Right cardiac atrium (tissue), 5 donors: ENCODE data around the gene GLI3. TPM values are rescaled to one million over a fixed set of nuclear protein-coding genes. Genes with fewer than 3 reads are reported as not detected.

ENCODE experiments used
- ATAC-seq, 2 donors: fragments of 200-7000 bp; cut with Tn5 transposase; one replicate each; pipeline versions ENCODE4 v1.8.0 to v1.9.1; 2020; ENCODE audit warnings: moderate library complexity in 2 of 2, mild to moderate bottlenecking in 1 of 2
- DNase-seq, 3 donors: peaks; one replicate each; pipeline ENCODE4 v3.0.0-alpha.2; 2020
- H3K27ac ChIP-seq: one replicate; pipeline ENCODE4 v1.5.1; 2013; ENCODE audit warnings: mild to moderate bottlenecking, low read length, control low read depth, moderate library complexity
- H3K27me3 ChIP-seq: one replicate; pipeline ENCODE4 v1.6.1; 2013; ENCODE audit not compliant: control insufficient read depth, insufficient read depth
- H3K4me1 ChIP-seq: one replicate; pipeline ENCODE4 v1.6.1; 2013; ENCODE audit warnings: low read length; ENCODE audit not compliant: control insufficient read depth, insufficient read depth
- H3K4me3 ChIP-seq: one replicate; pipeline ENCODE4 v1.5.1; 2013; ENCODE audit warnings: low read length, control low read depth
- H3K9me3 ChIP-seq: one replicate; pipeline ENCODE4 v1.6.1; 2013; ENCODE audit warnings: low read length; ENCODE audit not compliant: control insufficient read depth
- WGBS: extraction: QIAGEN DNeasy Blood & Tissue Kit; methylation state at CpG from one replicate; pipeline ENCODE4 v1.1.7; 2013; 5-methylcytosine and 5-hydroxymethylcytosine counted together
- intact Hi-C, 4 donors: fragments of 100-400 bp; cut with DNase I; formaldehyde crosslinking; loops; one replicate each; pipeline versions ENCODE4 v1.11.0 to v1.14.0; 2022 to 2023
- polyA plus RNA-seq: library from polyadenylated mRNA; stranded (reverse); fragments of 200-250 nt; gene quantifications from one replicate; pipeline ENCODE4 v1.2.3, GENCODE V29; 2013
- total RNA-seq, 4 donors: library from RNA; stranded (reverse); fragmentation: NEBNext Ultra II Directional; extraction: Animal tissue kit (Norgen Biotek cat#: 25700); gene quantifications; one replicate each; pipeline ENCODE4 v1.2.1, GENCODE V29; 2021
- donor health status: healthy with polysubstance abuse.
- donor health status: DM: no; HTN: yes; CAD: no.
- donor health status: DM: no; HTN: no; CAD: no.
- donor health status: DM: no; HTN: yes; CAD: no; lungs with severe emphysema.
- donor health status: DM: yes; HTN: yes; CAD: no.

The GLI3 gene
- total and polyA plus RNA-seq, 5 donors = 0.50 to 3.5 (median 2.5) TPM

GRCh38 chr7:42174391-42174912, 62.6 kb downstream of the GLI3 start:
- 83% methylated on average over 20 of the region's 20 CpGs for WGBS
- intact Hi-C loops = no loop called here
- Histone ChIP-seq H3K9me3 (no peaks in the 10 kb centered on the region), H3K4me3 (no peak overlapping the region), H3K27ac (no peak overlapping the region), H3K4me1 (no peaks in the 10 kb centered on the region), H3K27me3 (no peaks in the 10 kb centered on the region)
- ATAC-seq = no peak
- no peak for DNase-seq

DNA sequence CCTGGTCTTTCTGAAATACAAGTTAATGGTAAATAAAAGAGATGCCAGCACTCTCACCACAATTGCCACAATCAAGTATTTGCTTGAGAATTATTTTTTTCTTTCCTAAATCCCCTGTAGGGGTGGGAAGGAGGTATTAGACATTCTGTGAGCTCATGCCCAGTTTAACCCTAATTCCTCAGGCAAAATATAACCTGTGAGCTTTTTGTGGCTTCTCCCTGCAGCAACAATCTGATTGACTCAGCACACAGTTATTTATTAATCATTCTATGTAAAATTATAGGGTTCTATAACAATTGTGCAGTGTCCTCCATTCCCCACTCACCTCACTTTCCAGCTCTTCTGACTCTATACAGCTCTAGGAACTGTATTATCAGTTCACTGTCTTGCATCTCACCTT, 66.3 kb downstream of the GLI3 start:
- H3K4me1 ChIP-seq = no peaks in the 10 kb centered on the region
- ATAC-seq (no peak), DNase-seq (no peak)
- no peak overlapping the region for H3K4me3 ChIP-seq
- no peaks in the 10 kb centered on the region for H3K27me3 ChIP-seq
- intact Hi-C loops = no loop called here
- no peak overlapping the region for H3K27ac ChIP-seq
- H3K9me3 ChIP-seq = no peaks in the 10 kb centered on the region

DNA sequence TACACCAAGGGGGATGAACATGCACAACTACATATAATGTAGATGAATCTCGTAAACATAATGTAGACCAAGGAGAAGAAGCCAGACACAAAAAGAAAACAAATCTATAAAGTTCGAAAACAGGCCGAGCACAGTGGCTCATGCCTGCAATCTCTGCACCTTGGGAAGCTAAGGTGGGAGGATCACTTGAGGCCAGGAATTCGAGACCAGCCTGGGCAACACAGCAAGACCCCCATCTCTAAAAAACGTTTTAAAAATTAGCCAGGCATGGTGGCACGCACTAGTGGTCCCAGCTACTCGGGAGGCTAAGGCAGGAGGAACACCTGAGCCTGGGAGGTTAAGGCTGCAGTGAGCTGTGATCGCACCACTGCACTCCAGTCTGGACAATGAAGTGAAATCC, 68.5 kb downstream of the GLI3 start:
- no peaks in the 10 kb centered on the region for H3K27me3 ChIP-seq
- H3K4me3 ChIP-seq = no peak overlapping the region
- no peaks in the 10 kb centered on the region for H3K4me1 ChIP-seq
- no peak overlapping the region for H3K27ac ChIP-seq
- DNase-seq (no peak), ATAC-seq (no peak)
- intact Hi-C loops = no loop called here
- 90% methylated on average over 8 of the region's 8 CpGs for WGBS
- no peaks in the 10 kb centered on the region for H3K9me3 ChIP-seq

- H3K4me3 ChIP-seq = no peak overlapping the region
- no peak overlapping the region for H3K27ac ChIP-seq
- intact Hi-C loops = no loop called here
- DNase-seq (no peak), ATAC-seq (no peak)
- H3K4me1 ChIP-seq = no peaks in the 10 kb centered on the region
- no peaks in the 10 kb centered on the region for H3K27me3 ChIP-seq
- no peaks in the 10 kb centered on the region for H3K9me3 ChIP-seq
These were observed 69.3 kb downstream of the GLI3 start for GRCh38 chr7:42167631-42168236.

DNA sequence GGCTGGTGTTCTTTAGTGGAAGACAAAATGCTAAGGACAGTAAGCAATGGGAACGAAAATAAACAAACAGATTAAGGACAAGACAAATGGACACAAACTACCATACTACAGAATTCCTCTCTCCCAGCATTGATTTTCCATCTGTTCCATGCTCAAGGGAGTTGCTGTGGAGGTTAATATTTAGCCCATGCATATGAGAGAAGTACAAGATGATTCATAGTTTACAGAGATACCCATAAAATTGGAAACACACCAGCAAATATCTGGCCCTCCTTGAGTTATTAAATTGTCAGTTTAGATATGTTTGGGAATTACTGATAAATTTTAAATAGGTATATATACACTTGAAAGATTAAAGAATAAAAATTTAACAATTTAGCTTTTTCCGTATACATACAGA, 69.8 kb downstream of the GLI3 start:
- DNase-seq (no peak), ATAC-seq (no peak)
- no peaks in the 10 kb centered on the region for H3K27me3 ChIP-seq
- intact Hi-C loops = no loop called here
- 90% methylated on average over 2 of the region's 2 CpGs for WGBS
- no peak overlapping the region for H3K4me3 ChIP-seq
- no peaks in the 10 kb centered on the region for H3K9me3 ChIP-seq
- no peaks in the 10 kb centered on the region for H3K4me1 ChIP-seq
- H3K27ac ChIP-seq = no peak overlapping the region

DNA sequence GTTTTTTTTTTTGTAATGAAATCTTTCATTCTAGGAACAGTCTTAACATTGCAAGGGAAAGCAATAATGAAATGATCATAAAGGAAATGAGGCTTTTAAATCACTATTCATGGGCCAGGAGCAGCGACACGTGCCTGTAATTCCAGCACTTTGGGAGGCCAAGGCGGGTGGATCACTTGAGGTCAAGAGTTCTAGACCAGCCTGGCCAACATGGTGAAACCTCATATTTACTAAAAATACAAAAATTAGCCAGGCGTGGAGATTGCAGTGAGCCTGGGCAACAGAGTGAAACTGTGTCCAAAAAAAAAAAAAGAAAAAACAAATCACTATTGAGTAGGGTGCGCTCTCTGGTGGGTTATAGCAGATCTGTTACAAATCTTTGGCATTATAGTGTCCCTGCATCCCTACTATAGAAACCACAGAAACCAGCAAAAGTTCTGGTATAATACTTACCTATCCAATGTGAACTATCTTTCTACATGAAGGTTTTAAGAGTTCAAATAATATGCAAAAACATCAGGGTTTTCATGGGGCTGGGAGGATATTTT, 72.1 kb downstream of the GLI3 start:
- WGBS = 96% methylated on average over 5 of the region's 5 CpGs
- no peak overlapping the region for H3K27ac ChIP-seq
- no peaks in the 10 kb centered on the region for H3K27me3 ChIP-seq
- DNase-seq (no peak), ATAC-seq (no peak)
- H3K4me1 ChIP-seq = no peaks in the 10 kb centered on the region
- H3K9me3 ChIP-seq = no peaks in the 10 kb centered on the region
- intact Hi-C loops = no loop called here
- no peak overlapping the region for H3K4me3 ChIP-seq

DNA sequence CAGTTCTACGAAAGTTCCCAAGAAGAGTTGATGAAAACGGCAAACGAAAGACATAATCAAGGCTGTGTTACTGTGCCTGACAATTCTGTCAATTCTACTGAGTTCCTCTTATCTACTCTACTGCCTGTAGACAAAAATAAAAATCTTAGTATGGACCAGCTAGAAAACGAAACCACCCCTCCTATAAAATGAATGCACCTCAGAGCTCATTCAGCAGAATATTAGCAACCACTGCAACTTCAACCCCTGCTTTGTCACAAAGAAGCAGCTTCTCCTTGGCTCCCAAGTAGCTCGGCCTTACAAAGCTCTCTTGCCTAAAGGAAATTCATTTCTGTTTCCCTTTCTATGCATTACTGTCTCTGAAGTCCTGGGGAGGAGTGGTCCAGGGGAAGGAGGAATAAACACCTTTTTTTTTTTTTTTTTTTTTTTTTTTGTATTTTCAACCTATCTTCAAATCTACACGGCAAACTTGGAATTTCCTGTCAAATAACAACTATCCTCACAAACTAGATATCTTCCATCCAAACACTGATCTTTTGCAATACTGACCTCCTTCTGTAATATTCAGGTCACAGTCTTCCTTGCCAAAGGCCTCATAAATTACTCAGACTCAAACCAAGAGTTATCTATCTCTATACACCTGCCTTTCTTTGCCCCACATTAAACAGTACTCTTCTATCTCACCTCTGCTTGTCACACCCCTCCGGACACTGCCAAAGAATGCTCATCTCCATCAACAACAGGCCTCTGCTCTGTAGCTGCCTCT, 74.3 kb downstream of the GLI3 start:
- H3K27me3 ChIP-seq = no peaks in the 10 kb centered on the region
- ATAC-seq (no peak), DNase-seq (no peak)
- intact Hi-C loops = no loop called here
- H3K4me3 ChIP-seq = no peak overlapping the region
- H3K9me3 ChIP-seq = no peaks in the 10 kb centered on the region
- no peak overlapping the region for H3K27ac ChIP-seq
- 63% methylated on average over 7 of the region's 7 CpGs for WGBS
- no peaks in the 10 kb centered on the region for H3K4me1 ChIP-seq

DNA sequence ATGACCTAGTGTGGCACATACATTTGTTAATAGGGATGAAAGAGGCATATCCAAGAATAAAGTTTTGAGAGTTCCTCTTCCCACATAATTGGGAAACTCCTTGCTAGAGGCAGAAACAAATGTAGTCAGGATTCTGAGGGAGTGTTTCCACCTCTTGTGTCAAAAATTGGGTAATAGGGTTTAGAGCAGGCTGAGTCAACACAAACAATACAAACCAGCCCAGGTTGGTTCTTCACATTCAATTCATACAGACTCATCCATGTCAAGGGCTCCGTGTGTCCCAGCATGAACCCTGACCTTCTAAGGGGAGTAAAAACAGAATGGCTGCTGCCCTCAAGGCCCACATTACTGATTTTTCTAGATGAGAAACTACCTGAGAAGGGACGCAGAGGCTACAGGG, 75.3 kb downstream of the GLI3 start:
- 93% methylated on average over 2 of the region's 2 CpGs for WGBS
- Histone ChIP-seq H3K4me3 (no peak overlapping the region), H3K4me1 (no peaks in the 10 kb centered on the region), H3K9me3 (no peaks in the 10 kb centered on the region), H3K27me3 (no peaks in the 10 kb centered on the region), H3K27ac (no peak overlapping the region)
- intact Hi-C loops = no loop called here
- no peak for DNase-seq
- no peak for ATAC-seq

DNA sequence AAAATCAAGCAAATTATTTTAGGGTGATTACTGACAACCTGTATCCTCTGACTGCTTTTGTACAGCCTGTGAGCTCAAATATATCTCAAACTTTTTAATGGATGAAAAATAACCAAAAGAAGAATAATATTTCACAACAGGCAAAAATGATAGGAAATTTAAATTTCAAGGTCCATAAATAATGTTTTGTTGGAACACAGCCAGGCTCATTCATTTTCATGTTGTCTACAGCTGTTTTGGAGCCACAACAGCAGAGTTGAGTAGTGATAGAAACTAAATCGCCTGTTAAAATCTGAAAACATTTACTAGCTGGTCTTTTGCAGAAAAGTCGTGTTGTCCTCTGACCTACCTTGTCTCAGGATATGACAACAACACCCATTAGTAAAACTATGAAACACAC, 75.9 kb downstream of the GLI3 start:
- intact Hi-C loops = no loop called here
- Histone ChIP-seq H3K27me3 (no peaks in the 10 kb centered on the region), H3K27ac (no peak overlapping the region), H3K4me3 (no peak overlapping the region), H3K4me1 (no peaks in the 10 kb centered on the region), H3K9me3 (no peaks in the 10 kb centered on the region)
- 85% methylated on average over 2 of the region's 2 CpGs for WGBS
- DNase-seq = no peak
- ATAC-seq = no peak

DNA sequence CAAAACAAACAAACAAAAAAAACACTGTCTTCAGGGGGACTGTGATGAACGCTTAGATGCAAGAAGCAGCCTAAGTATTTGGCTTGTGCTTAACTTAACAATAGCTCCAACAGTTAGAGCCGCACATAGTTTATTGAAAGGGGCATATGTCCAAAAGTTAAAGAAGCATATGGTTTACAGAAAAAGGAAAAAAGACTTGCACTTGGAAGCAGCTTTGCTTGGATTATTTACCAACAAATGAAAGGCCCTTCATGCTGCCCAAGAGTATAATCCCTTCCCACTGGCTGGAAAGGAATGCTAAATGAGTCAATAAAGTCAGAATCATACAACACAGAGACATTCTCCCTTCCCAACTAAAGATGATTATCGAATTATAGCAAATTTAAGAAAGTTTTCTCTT, 77.9 kb downstream of the GLI3 start:
- H3K9me3 ChIP-seq = no peaks in the 10 kb centered on the region
- no peaks in the 10 kb centered on the region for H3K27me3 ChIP-seq
- no peak for ATAC-seq
- no peak overlapping the region for H3K4me3 ChIP-seq
- intact Hi-C loops = no loop called here
- DNase-seq = no peak
- no peaks in the 10 kb centered on the region for H3K4me1 ChIP-seq
- H3K27ac ChIP-seq = no peak overlapping the region
- WGBS = 78% methylated on average over 3 of the region's 3 CpGs

- intact Hi-C loops = no loop called here
- H3K9me3 ChIP-seq = no peaks in the 10 kb centered on the region
- DNase-seq (no peak), ATAC-seq (no peak)
- H3K27me3 ChIP-seq = no peaks in the 10 kb centered on the region
- H3K4me1 ChIP-seq = no peaks in the 10 kb centered on the region
- 94% methylated on average over 6 of the region's 6 CpGs for WGBS
- H3K27ac ChIP-seq = no peak overlapping the region
- no peak overlapping the region for H3K4me3 ChIP-seq
These were observed 79.9 kb downstream of the GLI3 start for GRCh38 chr7:42156967-42157721.
